Measurements from ENCODE around the gene PIP5K1B. TPM values are rescaled to one million over a fixed set of nuclear protein-coding genes. Genes with fewer than 3 reads are reported as not detected.

The PIP5K1B gene
- total and polyA plus RNA-seq, 2 of the 13 experiments (the other 11 are each of a cell fraction or from before 2014, with no cell fraction given): 15.8 to 17.5 TPM

DNA sequence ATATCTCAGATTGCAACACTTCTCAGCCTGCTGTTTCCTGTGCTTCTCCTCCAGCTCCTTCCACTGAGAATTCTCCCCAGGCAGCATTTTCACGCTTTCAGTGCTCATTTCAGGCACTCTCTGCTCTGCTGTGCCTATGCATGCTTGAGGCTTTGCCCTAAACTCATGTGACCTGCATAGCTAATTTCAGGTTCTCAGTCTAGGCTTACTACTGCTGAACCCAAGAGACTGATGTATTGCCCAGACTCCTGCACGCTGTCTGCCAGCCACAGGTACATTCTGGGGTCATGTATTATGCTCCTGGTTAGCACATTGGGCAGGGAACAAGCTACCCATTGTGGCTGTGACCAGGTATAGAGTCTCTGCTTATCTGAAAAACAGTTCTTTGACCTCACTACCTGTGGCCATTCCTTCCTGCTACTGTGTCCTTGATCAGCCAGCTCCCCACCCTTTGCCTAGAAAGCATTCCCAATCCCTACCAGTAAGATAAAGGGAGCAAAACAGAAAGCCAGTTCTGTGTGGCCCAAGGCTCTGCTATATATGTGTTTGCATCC is 34.7 kb downstream of the PIP5K1B start (continued):
- TF ChIP-seq, protein P1, sequence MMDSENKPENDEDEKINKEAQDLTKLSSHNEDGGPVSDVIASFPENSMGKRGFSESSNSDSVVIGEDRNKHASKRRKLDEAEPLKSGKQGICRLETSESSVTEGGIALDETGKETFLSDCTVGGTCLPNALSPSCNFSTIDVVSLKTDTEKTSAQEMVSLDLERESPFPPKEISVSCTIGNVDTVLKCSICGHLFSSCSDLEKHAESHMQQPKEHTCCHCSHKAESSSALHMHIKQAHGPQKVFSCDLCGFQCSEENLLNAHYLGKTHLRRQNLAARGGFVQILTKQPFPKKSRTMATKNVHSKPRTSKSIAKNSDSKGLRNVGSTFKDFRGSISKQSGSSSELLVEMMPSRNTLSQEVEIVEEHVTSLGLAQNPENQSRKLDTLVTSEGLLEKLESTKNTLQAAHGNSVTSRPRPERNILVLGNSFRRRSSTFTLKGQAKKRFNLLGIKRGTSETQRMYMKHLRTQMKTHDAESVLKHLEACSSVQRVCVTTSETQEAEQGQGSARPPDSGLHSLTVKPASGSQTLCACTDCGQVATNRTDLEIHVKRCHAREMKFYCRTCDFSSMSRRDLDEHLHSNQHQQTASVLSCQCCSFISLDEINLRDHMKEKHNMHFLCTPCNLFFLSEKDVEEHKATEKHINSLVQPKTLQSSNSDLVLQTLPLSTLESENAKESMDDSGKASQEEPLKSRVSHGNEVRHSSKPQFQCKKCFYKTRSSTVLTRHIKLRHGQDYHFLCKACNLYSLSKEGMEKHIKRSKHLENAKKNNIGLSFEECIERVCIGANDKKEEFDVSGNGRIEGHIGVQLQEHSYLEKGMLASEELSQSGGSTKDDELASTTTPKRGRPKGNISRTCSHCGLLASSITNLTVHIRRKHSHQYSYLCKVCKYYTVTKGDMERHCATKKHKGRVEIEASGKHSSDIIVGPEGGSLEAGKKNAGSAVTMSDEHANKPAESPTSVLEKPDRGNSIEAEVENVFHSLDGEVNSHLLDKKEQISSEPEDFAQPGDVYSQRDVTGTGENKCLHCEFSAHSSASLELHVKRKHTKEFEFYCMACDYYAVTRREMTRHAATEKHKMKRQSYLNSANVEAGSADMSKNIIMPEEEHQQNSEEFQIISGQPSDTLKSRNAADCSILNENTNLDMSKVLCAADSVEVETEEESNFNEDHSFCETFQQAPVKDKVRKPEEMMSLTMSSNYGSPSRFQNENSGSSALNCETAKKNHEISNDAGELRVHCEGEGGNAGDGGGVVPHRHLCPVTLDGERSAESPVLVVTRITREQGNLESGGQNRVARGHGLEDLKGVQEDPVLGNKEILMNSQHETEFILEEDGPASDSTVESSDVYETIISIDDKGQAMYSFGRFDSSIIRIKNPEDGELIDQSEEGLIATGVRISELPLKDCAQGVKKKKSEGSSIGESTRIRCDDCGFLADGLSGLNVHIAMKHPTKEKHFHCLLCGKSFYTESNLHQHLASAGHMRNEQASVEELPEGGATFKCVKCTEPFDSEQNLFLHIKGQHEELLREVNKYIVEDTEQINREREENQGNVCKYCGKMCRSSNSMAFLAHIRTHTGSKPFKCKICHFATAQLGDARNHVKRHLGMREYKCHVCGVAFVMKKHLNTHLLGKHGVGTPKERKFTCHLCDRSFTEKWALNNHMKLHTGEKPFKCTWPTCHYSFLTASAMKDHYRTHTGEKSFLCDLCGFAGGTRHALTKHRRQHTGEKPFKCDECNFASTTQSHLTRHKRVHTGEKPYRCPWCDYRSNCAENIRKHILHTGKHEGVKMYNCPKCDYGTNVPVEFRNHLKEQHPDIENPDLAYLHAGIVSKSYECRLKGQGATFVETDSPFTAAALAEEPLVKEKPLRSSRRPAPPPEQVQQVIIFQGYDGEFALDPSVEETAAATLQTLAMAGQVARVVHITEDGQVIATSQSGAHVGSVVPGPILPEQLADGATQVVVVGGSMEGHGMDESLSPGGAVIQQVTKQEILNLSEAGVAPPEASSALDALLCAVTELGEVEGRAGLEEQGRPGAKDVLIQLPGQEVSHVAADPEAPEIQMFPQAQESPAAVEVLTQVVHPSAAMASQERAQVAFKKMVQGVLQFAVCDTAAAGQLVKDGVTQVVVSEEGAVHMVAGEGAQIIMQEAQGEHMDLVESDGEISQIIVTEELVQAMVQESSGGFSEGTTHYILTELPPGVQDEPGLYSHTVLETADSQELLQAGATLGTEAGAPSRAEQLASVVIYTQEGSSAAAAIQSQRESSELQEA (CRISPR knock-in tag; IDR thresholded peaks at IDR 0.05; ENCODE audit: not compliant biosample characterization): no peak
- TF ChIP-seq, protein P2, sequence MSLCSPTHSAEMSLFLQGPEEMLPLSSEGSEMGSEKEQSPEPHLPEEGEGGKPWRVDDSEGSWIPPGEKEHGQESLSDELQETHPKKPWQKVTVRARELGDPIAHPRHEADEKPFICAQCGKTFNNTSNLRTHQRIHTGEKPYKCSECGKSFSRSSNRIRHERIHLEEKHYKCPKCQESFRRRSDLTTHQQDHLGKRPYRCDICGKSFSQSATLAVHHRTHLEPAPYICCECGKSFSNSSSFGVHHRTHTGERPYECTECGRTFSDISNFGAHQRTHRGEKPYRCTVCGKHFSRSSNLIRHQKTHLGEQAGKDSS (CRISPR knock-in tag; IDR thresholded peaks at IDR 0.05; ENCODE audit: borderline replicate concordance, low read depth): no peak
- TF ChIP-seq ZNF34 (CRISPR knock-in tag; IDR thresholded peaks at IDR 0.05; ENCODE audit: borderline replicate concordance) (no peak), MXI1 (IDR thresholded peaks at IDR 0.05; ENCODE audit: borderline replicate concordance, low read depth, low read length) (no peak)
- TF ChIP-seq, protein P3, sequence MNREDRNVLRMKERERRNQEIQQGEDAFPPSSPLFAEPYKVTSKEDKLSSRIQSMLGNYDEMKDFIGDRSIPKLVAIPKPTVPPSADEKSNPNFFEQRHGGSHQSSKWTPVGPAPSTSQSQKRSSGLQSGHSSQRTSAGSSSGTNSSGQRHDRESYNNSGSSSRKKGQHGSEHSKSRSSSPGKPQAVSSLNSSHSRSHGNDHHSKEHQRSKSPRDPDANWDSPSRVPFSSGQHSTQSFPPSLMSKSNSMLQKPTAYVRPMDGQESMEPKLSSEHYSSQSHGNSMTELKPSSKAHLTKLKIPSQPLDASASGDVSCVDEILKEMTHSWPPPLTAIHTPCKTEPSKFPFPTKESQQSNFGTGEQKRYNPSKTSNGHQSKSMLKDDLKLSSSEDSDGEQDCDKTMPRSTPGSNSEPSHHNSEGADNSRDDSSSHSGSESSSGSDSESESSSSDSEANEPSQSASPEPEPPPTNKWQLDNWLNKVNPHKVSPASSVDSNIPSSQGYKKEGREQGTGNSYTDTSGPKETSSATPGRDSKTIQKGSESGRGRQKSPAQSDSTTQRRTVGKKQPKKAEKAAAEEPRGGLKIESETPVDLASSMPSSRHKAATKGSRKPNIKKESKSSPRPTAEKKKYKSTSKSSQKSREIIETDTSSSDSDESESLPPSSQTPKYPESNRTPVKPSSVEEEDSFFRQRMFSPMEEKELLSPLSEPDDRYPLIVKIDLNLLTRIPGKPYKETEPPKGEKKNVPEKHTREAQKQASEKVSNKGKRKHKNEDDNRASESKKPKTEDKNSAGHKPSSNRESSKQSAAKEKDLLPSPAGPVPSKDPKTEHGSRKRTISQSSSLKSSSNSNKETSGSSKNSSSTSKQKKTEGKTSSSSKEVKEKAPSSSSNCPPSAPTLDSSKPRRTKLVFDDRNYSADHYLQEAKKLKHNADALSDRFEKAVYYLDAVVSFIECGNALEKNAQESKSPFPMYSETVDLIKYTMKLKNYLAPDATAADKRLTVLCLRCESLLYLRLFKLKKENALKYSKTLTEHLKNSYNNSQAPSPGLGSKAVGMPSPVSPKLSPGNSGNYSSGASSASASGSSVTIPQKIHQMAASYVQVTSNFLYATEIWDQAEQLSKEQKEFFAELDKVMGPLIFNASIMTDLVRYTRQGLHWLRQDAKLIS (CRISPR knock-in tag; IDR thresholded peaks at IDR 0.05): no peak
- TF ChIP-seq, protein P4, sequence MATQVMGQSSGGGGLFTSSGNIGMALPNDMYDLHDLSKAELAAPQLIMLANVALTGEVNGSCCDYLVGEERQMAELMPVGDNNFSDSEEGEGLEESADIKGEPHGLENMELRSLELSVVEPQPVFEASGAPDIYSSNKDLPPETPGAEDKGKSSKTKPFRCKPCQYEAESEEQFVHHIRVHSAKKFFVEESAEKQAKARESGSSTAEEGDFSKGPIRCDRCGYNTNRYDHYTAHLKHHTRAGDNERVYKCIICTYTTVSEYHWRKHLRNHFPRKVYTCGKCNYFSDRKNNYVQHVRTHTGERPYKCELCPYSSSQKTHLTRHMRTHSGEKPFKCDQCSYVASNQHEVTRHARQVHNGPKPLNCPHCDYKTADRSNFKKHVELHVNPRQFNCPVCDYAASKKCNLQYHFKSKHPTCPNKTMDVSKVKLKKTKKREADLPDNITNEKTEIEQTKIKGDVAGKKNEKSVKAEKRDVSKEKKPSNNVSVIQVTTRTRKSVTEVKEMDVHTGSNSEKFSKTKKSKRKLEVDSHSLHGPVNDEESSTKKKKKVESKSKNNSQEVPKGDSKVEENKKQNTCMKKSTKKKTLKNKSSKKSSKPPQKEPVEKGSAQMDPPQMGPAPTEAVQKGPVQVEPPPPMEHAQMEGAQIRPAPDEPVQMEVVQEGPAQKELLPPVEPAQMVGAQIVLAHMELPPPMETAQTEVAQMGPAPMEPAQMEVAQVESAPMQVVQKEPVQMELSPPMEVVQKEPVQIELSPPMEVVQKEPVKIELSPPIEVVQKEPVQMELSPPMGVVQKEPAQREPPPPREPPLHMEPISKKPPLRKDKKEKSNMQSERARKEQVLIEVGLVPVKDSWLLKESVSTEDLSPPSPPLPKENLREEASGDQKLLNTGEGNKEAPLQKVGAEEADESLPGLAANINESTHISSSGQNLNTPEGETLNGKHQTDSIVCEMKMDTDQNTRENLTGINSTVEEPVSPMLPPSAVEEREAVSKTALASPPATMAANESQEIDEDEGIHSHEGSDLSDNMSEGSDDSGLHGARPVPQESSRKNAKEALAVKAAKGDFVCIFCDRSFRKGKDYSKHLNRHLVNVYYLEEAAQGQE (IDR thresholded peaks at IDR 0.05; ENCODE audit: borderline replicate concordance in 1 of 2, low read depth in 1 of 2, low read length in 2 of 2): no peak; a peak in 1 of 4 replicates
